BJ (cell line): ENCODE measurements around the gene XAF1. TPM values are rescaled to one million over a fixed set of nuclear protein-coding genes. Genes with fewer than 3 reads are reported as not detected.
A peak's percentile ranks its signal among the peaks of the same experiment; 100 is the strongest.

Experiments used
- CTCF ChIA-PET: fragments of 350-600 bp; formaldehyde crosslinking; extraction: SDS; loops from one replicate; lab custom pipeline; 2021; ENCODE audit warnings: antibody characterized with exemption, inconsistent platforms; lab: Yijun Ruan, JAX
- POLR2A ChIA-PET: fragments of 300-600 bp; sonication (Branson Sonifier 250); formaldehyde crosslinking; extraction: SDS; loops from one replicate; lab custom pipeline; 2021; ENCODE audit warnings: antibody characterized with exemption; lab: Charles Lee
- DNase-seq: peaks from one replicate; pipeline ENCODE4 v3.0.0-alpha.2; 2011; ENCODE audit warnings: low read depth
- H3K27me3 ChIP-seq: 2 replicates; pipeline ENCODE4 v1.6.0; 2011; ENCODE audit warnings: low read length; ENCODE audit not compliant: control insufficient read depth, insufficient read depth
- H3K36me3 ChIP-seq: 2 replicates; pipeline ENCODE4 v1.5.1; 2011; ENCODE audit warnings: low read length; ENCODE audit not compliant: control insufficient read depth, insufficient read depth
- H3K4me3 ChIP-seq: 2 replicates; pipeline ENCODE4 v1.5.1; 2011; ENCODE audit warnings: low read depth, mild to moderate bottlenecking, control low read depth, low read length
- polyA minus RNA-seq: library from RNA; depleted of rRNA, polyadenylated mRNA; stranded (reverse); fragments of >200 nt; gene quantifications from 2 replicates; pipeline ENCODE4 v1.2.3, GENCODE V29; 2011; rRNA and poly(A)+ RNA removed
- polyA plus RNA-seq: library from polyadenylated mRNA; depleted of rRNA; stranded (reverse); fragments of >200 nt; gene quantifications from 2 replicates; pipeline ENCODE4 v1.2.3, GENCODE V29; 2011; rRNA removed
- TF ChIP-seq, protein P1 (sequence below): IDR thresholded peaks from 2 replicates; pipeline ENCODE4 v1.5.1; 2011; ENCODE audit warnings: low read depth, mild to moderate bottlenecking, control low read depth, inconsistent platforms, low read length, moderate library complexity; ENCODE audit not compliant: insufficient read depth

The XAF1 gene, protein sequence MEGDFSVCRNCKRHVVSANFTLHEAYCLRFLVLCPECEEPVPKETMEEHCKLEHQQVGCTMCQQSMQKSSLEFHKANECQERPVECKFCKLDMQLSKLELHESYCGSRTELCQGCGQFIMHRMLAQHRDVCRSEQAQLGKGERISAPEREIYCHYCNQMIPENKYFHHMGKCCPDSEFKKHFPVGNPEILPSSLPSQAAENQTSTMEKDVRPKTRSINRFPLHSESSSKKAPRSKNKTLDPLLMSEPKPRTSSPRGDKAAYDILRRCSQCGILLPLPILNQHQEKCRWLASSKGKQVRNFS
- polyA plus RNA-seq (10.4 and 12.0 TPM in 2 replicates), polyA minus RNA-seq (41.2 and 59.3 TPM in 2 replicates)

DNA sequence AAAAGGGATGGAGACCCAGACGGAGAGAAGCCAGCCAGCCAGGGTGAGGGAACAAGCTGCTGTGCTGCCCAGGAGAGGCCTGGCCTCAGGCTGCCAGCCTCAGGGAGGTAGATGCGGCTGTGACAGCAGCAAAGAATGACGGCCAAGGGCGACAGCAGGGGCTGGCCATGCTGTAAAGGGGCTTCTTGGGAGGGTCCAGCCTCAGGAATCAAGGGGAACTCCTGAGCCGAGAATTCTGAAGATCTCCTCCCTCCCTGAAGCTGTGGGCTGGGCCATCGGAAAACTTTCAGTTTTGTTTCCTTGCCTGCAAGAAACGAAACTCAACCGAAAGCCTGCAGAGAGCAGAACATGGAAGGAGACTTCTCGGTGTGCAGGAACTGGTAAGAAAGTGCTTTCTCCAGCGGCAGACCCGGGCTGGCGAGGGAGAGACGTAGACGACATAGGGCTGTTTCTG, at the start of gene XAF1:
Gene XAF1, plus strand, starts transcription at position 316 of the 454 bp plus-strand sequence. Its CDS starts 33 bp downstream, at position 349.
- Histone ChIP-seq H3K36me3 (peaks cover 7% of the 10 kb centered on the region), H3K27me3 (no peaks in the 10 kb centered on the region), H3K4me3 (peak within 1 kb of the TSS; percentile 50)
- CTCF ChIA-PET = interaction anchor here (2.3 kb wide), 1 partner anchor 89 kb away, joined by 9 read pairs; no protein-coding TSS in a partner anchor
- DNase-seq = peak; percentile 14
- POLR2A ChIA-PET = interaction anchor here (0.6 kb wide), 1 partner anchor 8 kb away, joined by 3 read pairs; no protein-coding TSS in a partner anchor
- TF ChIP-seq, protein P1, sequence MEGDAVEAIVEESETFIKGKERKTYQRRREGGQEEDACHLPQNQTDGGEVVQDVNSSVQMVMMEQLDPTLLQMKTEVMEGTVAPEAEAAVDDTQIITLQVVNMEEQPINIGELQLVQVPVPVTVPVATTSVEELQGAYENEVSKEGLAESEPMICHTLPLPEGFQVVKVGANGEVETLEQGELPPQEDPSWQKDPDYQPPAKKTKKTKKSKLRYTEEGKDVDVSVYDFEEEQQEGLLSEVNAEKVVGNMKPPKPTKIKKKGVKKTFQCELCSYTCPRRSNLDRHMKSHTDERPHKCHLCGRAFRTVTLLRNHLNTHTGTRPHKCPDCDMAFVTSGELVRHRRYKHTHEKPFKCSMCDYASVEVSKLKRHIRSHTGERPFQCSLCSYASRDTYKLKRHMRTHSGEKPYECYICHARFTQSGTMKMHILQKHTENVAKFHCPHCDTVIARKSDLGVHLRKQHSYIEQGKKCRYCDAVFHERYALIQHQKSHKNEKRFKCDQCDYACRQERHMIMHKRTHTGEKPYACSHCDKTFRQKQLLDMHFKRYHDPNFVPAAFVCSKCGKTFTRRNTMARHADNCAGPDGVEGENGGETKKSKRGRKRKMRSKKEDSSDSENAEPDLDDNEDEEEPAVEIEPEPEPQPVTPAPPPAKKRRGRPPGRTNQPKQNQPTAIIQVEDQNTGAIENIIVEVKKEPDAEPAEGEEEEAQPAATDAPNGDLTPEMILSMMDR = no peak

DNA sequence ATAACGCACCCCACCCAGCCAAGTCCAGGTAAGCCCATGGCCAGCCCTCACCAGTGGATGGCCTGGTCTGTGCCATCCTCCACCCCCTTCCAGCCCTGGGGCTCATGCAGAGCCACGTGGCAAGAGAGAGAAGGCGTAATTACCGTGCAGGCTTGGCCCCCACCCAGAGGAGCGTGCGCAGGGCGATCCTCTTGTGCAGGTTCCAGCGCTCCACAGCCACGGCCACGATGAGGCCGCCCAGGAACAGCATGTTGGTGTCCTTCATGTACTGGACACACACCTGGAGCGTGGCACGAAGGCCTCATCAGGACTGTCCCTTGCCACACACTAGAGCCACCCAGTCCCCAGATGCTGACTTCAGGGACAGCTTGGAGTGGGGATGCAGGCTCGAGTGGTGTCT, 49.3 kb upstream of the XAF1 start:
- no peak overlapping the region for H3K4me3 ChIP-seq
- CTCF ChIA-PET = interaction anchor here (0.8 to 1.3 kb wide), 2 partner anchors 13 to 149 kb away, joined by 3 to 4 read pairs; no protein-coding TSS in a partner anchor
- H3K27me3 ChIP-seq = peaks cover under 1% of the 10 kb centered on the region

DNA sequence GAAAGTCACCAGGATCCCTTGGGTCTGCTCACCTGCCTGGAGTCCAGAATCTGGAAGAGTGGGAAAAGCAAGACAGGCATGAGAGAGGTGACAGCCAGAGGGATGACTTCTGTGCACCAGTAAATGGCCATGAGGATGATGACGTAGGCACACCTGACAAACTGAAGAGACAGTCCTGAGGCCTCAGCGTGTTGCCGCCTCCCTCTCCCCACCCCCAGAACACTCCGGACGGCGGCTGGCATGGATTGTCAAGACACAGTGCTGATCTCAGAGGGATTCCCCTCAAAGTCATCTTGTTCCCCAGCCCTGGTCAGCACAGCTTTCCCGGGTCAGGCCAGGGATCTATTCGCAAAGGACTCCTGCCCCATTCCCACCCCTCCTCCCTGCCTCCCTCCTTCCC, 48.9 kb upstream of the XAF1 start:
- ChIA-PET POLR2A (no interaction called here), CTCF (no interaction called here)
- DNase-seq = no peak
- H3K36me3 ChIP-seq = no peaks in the 10 kb centered on the region
- H3K4me3 ChIP-seq = no peak overlapping the region
- H3K27me3 ChIP-seq = peaks cover 1% of the 10 kb centered on the region
- TF ChIP-seq, protein P1 = no peak

More for the DNA sequence above, 49.3 kb upstream of the XAF1 start:
- POLR2A ChIA-PET = no interaction called here
- H3K36me3 ChIP-seq = no peaks in the 10 kb centered on the region
- DNase-seq = no peak
- TF ChIP-seq, protein P1 = no peak

DNA sequence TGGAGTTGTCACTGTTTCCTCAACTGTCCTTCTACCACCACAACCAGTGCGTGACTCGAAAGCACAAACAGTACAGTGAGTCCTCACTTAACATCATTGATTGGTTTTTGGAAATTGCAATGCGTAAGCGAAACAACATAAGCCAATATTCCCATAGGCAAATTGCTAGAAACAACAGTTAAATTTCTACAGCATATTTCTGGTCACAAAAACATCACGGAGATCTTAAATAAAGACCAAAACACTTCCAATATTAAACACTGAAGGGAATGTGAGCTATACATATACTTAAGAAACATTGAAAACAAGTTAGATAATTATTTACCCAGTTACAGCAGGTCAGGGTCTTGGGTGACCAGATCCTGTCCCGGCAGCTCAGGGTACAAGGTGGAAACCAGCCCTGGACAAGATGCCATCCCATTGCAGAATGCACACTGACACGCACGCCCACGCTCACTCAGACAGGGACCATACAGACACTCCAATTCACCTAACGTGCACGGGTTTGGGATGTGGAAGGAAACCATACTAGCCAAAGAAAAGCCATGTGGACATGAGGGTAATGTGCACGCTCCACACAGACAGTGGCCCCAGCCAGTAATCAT, 47.4 kb upstream of the XAF1 start:
- TF ChIP-seq, protein P1 = no peak
- CTCF ChIA-PET = no interaction called here
- Histone ChIP-seq H3K4me3 (no peak overlapping the region), H3K36me3 (no peaks in the 10 kb centered on the region), H3K27me3 (peaks cover 11% of the 10 kb centered on the region)
- POLR2A ChIA-PET = no interaction called here
- no peak for DNase-seq

DNA sequence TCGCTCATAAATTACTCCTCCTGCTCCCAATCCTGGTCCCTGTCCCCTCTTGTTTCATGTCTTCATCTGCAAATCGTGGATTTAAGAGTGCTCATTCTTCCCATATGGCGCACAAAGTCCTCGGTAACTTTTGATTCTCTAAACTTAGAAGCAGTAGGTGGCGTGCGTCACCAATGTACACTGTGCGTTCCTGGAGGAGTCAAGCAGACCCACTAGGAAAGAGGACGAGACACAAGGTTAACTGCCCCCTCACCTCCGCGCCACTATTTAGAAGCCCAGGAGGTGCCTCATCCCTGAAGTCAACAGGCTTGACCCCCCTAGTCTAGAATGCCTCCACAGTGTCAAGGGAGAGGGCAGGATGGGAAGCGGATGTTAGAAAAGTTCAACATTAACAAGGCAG, 45.5 kb upstream of the XAF1 start:
- CTCF ChIA-PET = no interaction called here
- TF ChIP-seq, protein P1 = no peak

More for the DNA sequence above, 45.5 kb upstream of the XAF1 start:
- no peak for DNase-seq
- Histone ChIP-seq H3K27me3 (peaks cover 16% of the 10 kb centered on the region), H3K36me3 (no peaks in the 10 kb centered on the region), H3K4me3 (no peak overlapping the region)
- POLR2A ChIA-PET = no interaction called here
